Trophoblast cell (in vitro differentiated cells and primary cell): ENCODE measurements around the gene SH2D2A.

Source experiments
- DNase-seq, 2 donors: peaks; one replicate each; pipeline ENCODE4 v3.0.0-alpha.2; 2016
- H2AFZ ChIP-seq: 2 replicates; pipeline ENCODE4 v1.6.1; 2013; ENCODE audit warnings: low read length, moderate library complexity, mild to moderate bottlenecking; ENCODE audit not compliant: insufficient read depth, poor library complexity
- H2AK5ac ChIP-seq: 2 replicates; pipeline ENCODE4 v1.6.1; 2013; ENCODE audit warnings: mild to moderate bottlenecking, low read length
- H2BK120ac ChIP-seq: 2 replicates; pipeline ENCODE4 v1.6.1; 2013; ENCODE audit warnings: low read length, mild to moderate bottlenecking, moderate library complexity; ENCODE audit not compliant: insufficient read depth, poor library complexity
- H2BK12ac ChIP-seq: 2 replicates; pipeline ENCODE4 v1.6.1; 2013; ENCODE audit warnings: mild to moderate bottlenecking, low read length, moderate library complexity
- H2BK5ac ChIP-seq: 2 replicates; pipeline ENCODE4 v1.6.1; 2013; ENCODE audit warnings: low read length, low read depth, moderate library complexity, mild to moderate bottlenecking; ENCODE audit not compliant: poor library complexity
- H3K14ac ChIP-seq: 2 replicates; pipeline ENCODE4 v1.6.1; 2013; ENCODE audit warnings: mild to moderate bottlenecking, low read length
- H3K18ac ChIP-seq: 2 replicates; pipeline ENCODE4 v1.6.1; 2013; ENCODE audit warnings: mild to moderate bottlenecking, low read length
- H3K23ac ChIP-seq: 2 replicates; pipeline ENCODE4 v1.6.1; 2013; ENCODE audit warnings: low read length
- H3K27ac ChIP-seq: 2 replicates; pipeline ENCODE4 v1.5.1; 2013; ENCODE audit warnings: low read depth, mild to moderate bottlenecking, inconsistent platforms, low read length, moderate library complexity
- H3K27me3 ChIP-seq: 2 replicates; pipeline ENCODE4 v1.6.1; 2013; ENCODE audit warnings: inconsistent platforms, mild to moderate bottlenecking, low read length, moderate library complexity; ENCODE audit not compliant: insufficient read depth
- H3K36me3 ChIP-seq, 2 experiments: 1 replicate in 1 of 2; 2 replicates in 1 of 2; pipeline ENCODE4 v1.6.1; 2013; ENCODE audit warnings: low read length in 2 of 2, mild to moderate bottlenecking in 2 of 2, moderate library complexity in 1 of 2; ENCODE audit not compliant: insufficient read depth in 2 of 2, control insufficient read depth in 1 of 2
- H3K4ac ChIP-seq: 2 replicates; pipeline ENCODE4 v1.6.1; 2013; ENCODE audit warnings: low read depth, mild to moderate bottlenecking, low read length, moderate library complexity
- H3K4me1 ChIP-seq, 2 experiments: 1 replicate in 1 of 2; 2 replicates in 1 of 2; pipeline ENCODE4 v1.6.1; 2013; ENCODE audit warnings: low read length in 2 of 2, mild to moderate bottlenecking in 2 of 2, moderate library complexity in 1 of 2; ENCODE audit not compliant: insufficient read depth in 2 of 2, control insufficient read depth in 1 of 2
- H3K4me2 ChIP-seq: 2 replicates; pipeline ENCODE4 v1.6.1; 2013; ENCODE audit warnings: inconsistent platforms, mild to moderate bottlenecking, low read length, moderate library complexity
- H3K4me3 ChIP-seq: 2 replicates; pipeline ENCODE4 v1.5.1; 2013; ENCODE audit warnings: mild to moderate bottlenecking, low read depth, low read length, inconsistent platforms
- H3K79me1 ChIP-seq: one replicate; pipeline ENCODE4 v1.6.1; 2013; ENCODE audit warnings: low read length
- H3K79me2 ChIP-seq: 2 replicates; pipeline ENCODE4 v1.6.1; 2013; ENCODE audit warnings: low read length, mild to moderate bottlenecking; ENCODE audit not compliant: control insufficient read depth, insufficient read depth, poor library complexity
- H3K9ac ChIP-seq: 2 replicates; pipeline ENCODE4 v1.6.1; 2013; ENCODE audit warnings: mild to moderate bottlenecking, low read length
- H3K9me3 ChIP-seq: 2 replicates; pipeline ENCODE4 v1.6.1; 2013; ENCODE audit warnings: low read depth, mild to moderate bottlenecking, control low read depth, inconsistent platforms, low read length; ENCODE audit not compliant: insufficient read depth
- H4K12ac ChIP-seq: 2 replicates; pipeline ENCODE4 v1.6.1; 2013; ENCODE audit warnings: low read depth, mild to moderate bottlenecking, low read length, moderate library complexity
- H4K8ac ChIP-seq: 2 replicates; pipeline ENCODE4 v1.6.1; 2013; ENCODE audit warnings: low read depth, mild to moderate bottlenecking, low read length, moderate library complexity
- H4K91ac ChIP-seq: one replicate; pipeline ENCODE4 v1.6.1; 2013; ENCODE audit warnings: low read depth, mild to moderate bottlenecking, low read length, moderate library complexity
- WGBS: extraction: QIAGEN DNeasy Blood & Tissue Kit; methylation state at CpG from one replicate; pipeline ENCODE4 v1.1.7; 2013; ENCODE audit warnings: missing lambda C conversion rate; ENCODE audit not compliant: insufficient read length, insufficient coverage; ENCODE audit errors: extremely low coverage; 5-methylcytosine and 5-hydroxymethylcytosine counted together

Gene SH2D2A

DNA sequence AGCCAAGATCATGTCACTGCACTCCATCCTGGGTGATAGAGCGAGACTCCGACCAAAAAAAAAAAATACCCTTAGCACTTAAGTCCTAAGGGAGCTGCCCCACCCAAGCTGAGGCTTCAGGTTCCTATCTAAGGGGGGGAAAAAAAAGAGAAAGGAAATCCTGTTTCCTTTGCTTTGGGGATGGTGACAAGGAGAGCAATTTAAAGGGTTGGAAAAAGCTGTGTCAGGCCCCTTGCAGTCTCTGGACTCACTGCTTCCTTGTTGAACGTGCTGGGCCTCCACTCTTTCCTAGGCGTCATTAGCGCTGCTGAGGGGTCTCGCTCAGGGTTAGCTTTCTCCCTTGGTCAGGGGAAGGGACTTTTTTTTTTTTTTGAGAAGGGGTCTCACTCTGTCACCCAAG lies 31.2 kb downstream of the SH2D2A start:
- Histone ChIP-seq H3K9me3 (no peaks in the 10 kb centered on the region), H4K12ac (no peak overlapping the region), H3K4me3 (no peak overlapping the region), H3K36me3 (peaks cover 30 to 35% of the 10 kb centered on the region in 2 experiments), H3K18ac (no peak overlapping the region), H2AK5ac (no peak overlapping the region), H3K4ac (no peak overlapping the region), H4K91ac (no peak overlapping the region), H3K9ac (no peak overlapping the region), H3K27ac (no peak overlapping the region), H3K14ac (no peak overlapping the region), H3K79me2 (no peaks in the 10 kb centered on the region), H3K23ac (no peak overlapping the region), H3K27me3 (no peaks in the 10 kb centered on the region), H3K79me1 (no peaks in the 10 kb centered on the region), H4K8ac (no peak overlapping the region), H2BK12ac (no peak overlapping the region), H3K4me2 (no peak overlapping the region), H3K4me1 (no peaks in the 10 kb centered on the region), H2BK120ac (no peak overlapping the region), H2AFZ (no peak overlapping the region), H2BK5ac (no peak overlapping the region)
- DNase-seq, result no peak
- no CpG with 5 or more reads among the region's 6 CpGs for WGBS

GRCh38 chr1:156781585-156782186 lies 35.0 kb downstream of the SH2D2A start:
- DNase-seq, result no peak
- H3K4me2 ChIP-seq, result no peak overlapping the region
- H3K4me3 ChIP-seq, result no peak overlapping the region
- no peaks in the 10 kb centered on the region for H3K9me3 ChIP-seq
- no peak overlapping the region for H4K12ac ChIP-seq
- H4K91ac ChIP-seq, result no peak overlapping the region
- H2BK12ac ChIP-seq, result no peak overlapping the region
- H3K23ac ChIP-seq, result no peak overlapping the region
- peaks cover 16 to 26% of the 10 kb centered on the region in 2 experiments for H3K36me3 ChIP-seq
- no peaks in the 10 kb centered on the region for H3K79me1 ChIP-seq
- no peak overlapping the region for H2BK5ac ChIP-seq
- H3K14ac ChIP-seq, result no peak overlapping the region
- H2BK120ac ChIP-seq, result no peak overlapping the region
- no peak overlapping the region for H3K27ac ChIP-seq
- peaks cover 4% of the 10 kb centered on the region for H3K79me2 ChIP-seq
- no peak overlapping the region for H2AK5ac ChIP-seq
- no peak overlapping the region for H3K9ac ChIP-seq
- H3K4me1 ChIP-seq, result no peaks in the 10 kb centered on the region
- no peak overlapping the region for H4K8ac ChIP-seq
- H3K4ac ChIP-seq, result no peak overlapping the region
- no peaks in the 10 kb centered on the region for H3K27me3 ChIP-seq
- H3K18ac ChIP-seq, result no peak overlapping the region
- H2AFZ ChIP-seq, result no peak overlapping the region

DNA sequence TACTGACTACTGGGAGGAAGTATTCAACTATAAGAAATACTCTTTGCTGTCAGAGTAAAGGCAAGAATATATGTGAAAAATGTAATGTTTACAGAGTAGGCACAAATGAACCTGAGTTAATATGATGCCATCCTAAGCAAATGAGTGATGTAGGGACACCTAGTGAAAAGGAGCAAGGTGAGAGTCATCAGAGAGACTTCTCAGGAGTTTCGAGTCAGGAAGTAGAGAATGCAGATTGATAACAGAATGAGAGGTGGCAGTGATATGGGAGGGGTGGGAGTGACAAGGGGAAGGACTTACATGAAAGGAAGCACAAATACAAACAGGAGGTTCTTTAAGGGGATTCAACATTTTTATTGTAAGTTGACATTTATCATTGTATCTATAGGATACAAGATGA lies 39.1 kb downstream of the SH2D2A start:
- Histone ChIP-seq H2AK5ac (no peak overlapping the region), H4K12ac (no peak overlapping the region), H3K18ac (no peak overlapping the region), H3K79me1 (no peaks in the 10 kb centered on the region), H2BK5ac (no peak overlapping the region), H3K9ac (no peak overlapping the region), H3K23ac (no peak overlapping the region), H3K14ac (no peak overlapping the region), H3K4me2 (no peak overlapping the region), H2BK120ac (no peak overlapping the region), H2AFZ (no peak overlapping the region), H3K4me1 (no peaks in the 10 kb centered on the region), H4K91ac (no peak overlapping the region), H3K36me3 (peaks cover 4 to 7% of the 10 kb centered on the region in 2 experiments), H3K27me3 (no peaks in the 10 kb centered on the region), H3K4ac (peak overlapping the region; percentile 78), H4K8ac (no peak overlapping the region), H3K4me3 (no peak overlapping the region), H3K27ac (no peak overlapping the region), H3K9me3 (no peaks in the 10 kb centered on the region), H2BK12ac (no peak overlapping the region), H3K79me2 (peaks cover 8% of the 10 kb centered on the region)
- WGBS, result no CpG with 5 or more reads among the region's 1 CpG
- no peak for DNase-seq

DNA sequence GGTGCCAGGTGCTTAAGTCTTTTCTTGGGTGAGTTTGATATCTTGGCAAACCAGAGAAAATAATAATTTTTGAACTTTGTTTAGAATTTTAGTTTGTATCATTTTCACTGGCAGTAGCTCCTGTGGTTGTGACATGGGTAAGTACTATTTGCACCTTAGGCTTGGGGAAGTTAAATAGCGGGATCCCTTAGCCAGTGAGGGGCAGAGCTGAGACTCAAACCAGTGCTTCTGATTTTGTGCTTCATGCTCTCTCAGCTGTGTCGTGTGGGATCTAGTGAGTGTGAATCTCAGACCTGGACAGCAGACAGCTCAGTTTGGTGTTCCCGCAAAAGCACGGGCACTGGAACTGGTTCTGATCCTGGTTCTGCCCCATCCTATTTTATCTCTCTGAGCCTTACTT lies 39.7 kb downstream of the SH2D2A start:
- peaks cover 4 to 7% of the 10 kb centered on the region in 2 experiments for H3K36me3 ChIP-seq
- H3K4me1 ChIP-seq, result no peaks in the 10 kb centered on the region
- no peak overlapping the region for H3K23ac ChIP-seq
- H4K12ac ChIP-seq, result no peak overlapping the region
- no peak overlapping the region for H2AFZ ChIP-seq
- H3K79me1 ChIP-seq, result no peaks in the 10 kb centered on the region
- H3K27ac ChIP-seq, result no peak overlapping the region
- no peak overlapping the region for H2BK120ac ChIP-seq
- no peak overlapping the region for H3K14ac ChIP-seq
- H3K4me3 ChIP-seq, result no peak overlapping the region
- H2AK5ac ChIP-seq, result no peak overlapping the region
- DNase-seq, result no peak
- no peak overlapping the region for H2BK5ac ChIP-seq
- H4K91ac ChIP-seq, result no peak overlapping the region
- no peaks in the 10 kb centered on the region for H3K9me3 ChIP-seq
- peak overlapping the region; percentile 35 for H4K8ac ChIP-seq
- no peak overlapping the region for H3K18ac ChIP-seq
- WGBS, result no CpG with 5 or more reads among the region's 4 CpGs
- peak overlapping the region; percentile 72 for H3K4ac ChIP-seq
- no peak overlapping the region for H3K4me2 ChIP-seq
- H3K79me2 ChIP-seq, result peaks cover 8% of the 10 kb centered on the region
- H3K27me3 ChIP-seq, result no peaks in the 10 kb centered on the region
- no peak overlapping the region for H2BK12ac ChIP-seq
- no peak overlapping the region for H3K9ac ChIP-seq
